Trophoblast cell (in vitro differentiated cells and primary cell): ENCODE measurements around the gene C5AR2.
A peak's percentile ranks its signal among the peaks of the same experiment; 100 is the strongest.

ENCODE experiments used
- DNase-seq, 2 donors: peaks; one replicate each; pipeline ENCODE4 v3.0.0-alpha.2; 2016
- H2AFZ ChIP-seq: 2 replicates; pipeline ENCODE4 v1.6.1; 2013; ENCODE audit warnings: low read length, moderate library complexity, mild to moderate bottlenecking; ENCODE audit not compliant: insufficient read depth, poor library complexity
- H2AK5ac ChIP-seq: 2 replicates; pipeline ENCODE4 v1.6.1; 2013; ENCODE audit warnings: mild to moderate bottlenecking, low read length
- H2BK120ac ChIP-seq: 2 replicates; pipeline ENCODE4 v1.6.1; 2013; ENCODE audit warnings: low read length, mild to moderate bottlenecking, moderate library complexity; ENCODE audit not compliant: insufficient read depth, poor library complexity
- H2BK12ac ChIP-seq: 2 replicates; pipeline ENCODE4 v1.6.1; 2013; ENCODE audit warnings: mild to moderate bottlenecking, low read length, moderate library complexity
- H2BK5ac ChIP-seq: 2 replicates; pipeline ENCODE4 v1.6.1; 2013; ENCODE audit warnings: low read length, low read depth, moderate library complexity, mild to moderate bottlenecking; ENCODE audit not compliant: poor library complexity
- H3K14ac ChIP-seq: 2 replicates; pipeline ENCODE4 v1.6.1; 2013; ENCODE audit warnings: mild to moderate bottlenecking, low read length
- H3K18ac ChIP-seq: 2 replicates; pipeline ENCODE4 v1.6.1; 2013; ENCODE audit warnings: mild to moderate bottlenecking, low read length
- H3K23ac ChIP-seq: 2 replicates; pipeline ENCODE4 v1.6.1; 2013; ENCODE audit warnings: low read length
- H3K27ac ChIP-seq: 2 replicates; pipeline ENCODE4 v1.5.1; 2013; ENCODE audit warnings: low read depth, mild to moderate bottlenecking, inconsistent platforms, low read length, moderate library complexity
- H3K27me3 ChIP-seq: 2 replicates; pipeline ENCODE4 v1.6.1; 2013; ENCODE audit warnings: inconsistent platforms, mild to moderate bottlenecking, low read length, moderate library complexity; ENCODE audit not compliant: insufficient read depth
- H3K36me3 ChIP-seq, 2 experiments: 1 replicate in 1 of 2; 2 replicates in 1 of 2; pipeline ENCODE4 v1.6.1; 2013; ENCODE audit warnings: low read length in 2 of 2, mild to moderate bottlenecking in 2 of 2, moderate library complexity in 1 of 2; ENCODE audit not compliant: insufficient read depth in 2 of 2, control insufficient read depth in 1 of 2
- H3K4ac ChIP-seq: 2 replicates; pipeline ENCODE4 v1.6.1; 2013; ENCODE audit warnings: low read depth, mild to moderate bottlenecking, low read length, moderate library complexity
- H3K4me1 ChIP-seq, 2 experiments: 1 replicate in 1 of 2; 2 replicates in 1 of 2; pipeline ENCODE4 v1.6.1; 2013; ENCODE audit warnings: low read length in 2 of 2, mild to moderate bottlenecking in 2 of 2, moderate library complexity in 1 of 2; ENCODE audit not compliant: insufficient read depth in 2 of 2, control insufficient read depth in 1 of 2
- H3K4me2 ChIP-seq: 2 replicates; pipeline ENCODE4 v1.6.1; 2013; ENCODE audit warnings: inconsistent platforms, mild to moderate bottlenecking, low read length, moderate library complexity
- H3K4me3 ChIP-seq: 2 replicates; pipeline ENCODE4 v1.5.1; 2013; ENCODE audit warnings: mild to moderate bottlenecking, low read depth, low read length, inconsistent platforms
- H3K79me1 ChIP-seq: one replicate; pipeline ENCODE4 v1.6.1; 2013; ENCODE audit warnings: low read length
- H3K79me2 ChIP-seq: 2 replicates; pipeline ENCODE4 v1.6.1; 2013; ENCODE audit warnings: low read length, mild to moderate bottlenecking; ENCODE audit not compliant: control insufficient read depth, insufficient read depth, poor library complexity
- H3K9ac ChIP-seq: 2 replicates; pipeline ENCODE4 v1.6.1; 2013; ENCODE audit warnings: mild to moderate bottlenecking, low read length
- H3K9me3 ChIP-seq: 2 replicates; pipeline ENCODE4 v1.6.1; 2013; ENCODE audit warnings: low read depth, mild to moderate bottlenecking, control low read depth, inconsistent platforms, low read length; ENCODE audit not compliant: insufficient read depth
- H4K12ac ChIP-seq: 2 replicates; pipeline ENCODE4 v1.6.1; 2013; ENCODE audit warnings: low read depth, mild to moderate bottlenecking, low read length, moderate library complexity
- H4K8ac ChIP-seq: 2 replicates; pipeline ENCODE4 v1.6.1; 2013; ENCODE audit warnings: low read depth, mild to moderate bottlenecking, low read length, moderate library complexity
- H4K91ac ChIP-seq: one replicate; pipeline ENCODE4 v1.6.1; 2013; ENCODE audit warnings: low read depth, mild to moderate bottlenecking, low read length, moderate library complexity
- WGBS: extraction: QIAGEN DNeasy Blood & Tissue Kit; methylation state at CpG from one replicate; pipeline ENCODE4 v1.1.7; 2013; ENCODE audit warnings: missing lambda C conversion rate; ENCODE audit not compliant: insufficient read length, insufficient coverage; ENCODE audit errors: extremely low coverage; 5-methylcytosine and 5-hydroxymethylcytosine counted together

Gene C5AR2

DNA sequence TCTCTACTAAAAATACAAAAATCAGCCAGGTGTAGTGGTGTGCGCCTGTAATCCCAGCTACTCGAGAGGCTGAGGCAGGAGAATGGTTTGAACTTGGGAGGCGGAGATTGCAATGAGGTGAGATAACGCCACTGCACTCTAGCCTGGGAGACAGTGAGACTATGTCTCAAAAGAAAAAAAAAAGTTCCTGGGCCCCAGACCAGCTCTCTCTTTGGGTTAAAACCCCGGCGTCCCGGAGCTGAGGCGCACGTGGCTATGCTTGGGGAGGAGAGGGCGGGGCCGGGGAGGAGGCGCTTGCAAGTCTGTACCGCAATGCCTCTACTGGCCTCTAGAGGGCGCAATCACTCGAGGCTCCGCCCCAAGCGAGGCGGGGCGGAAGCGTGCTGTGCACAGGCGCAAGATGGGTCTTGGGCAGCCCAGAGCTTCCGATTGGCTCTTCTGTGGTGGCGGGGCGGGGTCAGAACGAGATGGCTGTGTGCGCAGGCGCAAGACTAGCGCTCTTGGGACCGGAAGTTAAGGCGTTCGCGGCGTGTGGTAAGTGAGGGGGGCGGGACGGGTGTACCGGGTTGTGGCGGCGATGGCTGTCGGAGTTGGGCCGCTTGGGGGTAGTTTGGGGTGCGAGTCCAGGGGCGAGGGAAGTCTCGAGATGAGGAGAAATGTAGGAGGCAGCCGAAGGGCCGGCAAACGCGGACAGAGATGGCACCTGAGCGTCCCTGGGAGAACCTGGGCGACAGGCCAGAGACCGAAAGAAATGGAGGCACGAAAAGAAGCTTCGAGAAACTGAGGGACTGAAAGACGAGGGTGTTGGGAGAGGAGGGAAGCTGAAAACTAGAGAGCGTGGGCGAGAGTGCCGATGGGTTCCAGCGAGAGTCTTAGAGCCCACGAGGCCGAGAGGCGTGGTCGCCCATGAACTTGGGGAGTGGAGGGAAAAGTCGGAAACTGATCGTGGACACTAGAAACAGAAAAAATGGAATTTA, 17.1 kb downstream of the C5AR2 start, which contains the start of gene DHX34:
TSS of gene DHX34 (plus strand) at position 497 of the 977 bp plus-strand sequence. CDS start 3,716 bp downstream, outside the sequence.
- peak within 1 kb of the TSS; percentile 80 for H3K18ac ChIP-seq
- no peak within 1 kb of the TSS for H3K23ac ChIP-seq
- H2AFZ ChIP-seq = peak within 1 kb of the TSS; percentile 84
- peaks cover 6% of the 10 kb centered on the region for H3K79me2 ChIP-seq
- H4K12ac ChIP-seq = peak within 1 kb of the TSS; percentile 57
- no peaks in the 10 kb centered on the region for H3K9me3 ChIP-seq
- peaks cover 2 to 4% of the 10 kb centered on the region in 2 experiments for H3K4me1 ChIP-seq
- peak within 1 kb of the TSS; percentile 39 for H2AK5ac ChIP-seq
- H3K9ac ChIP-seq = peak within 1 kb of the TSS; percentile 90
- H3K27me3 ChIP-seq = no peaks in the 10 kb centered on the region
- DNase-seq = peak; percentile 99 to 100
- no CpG with 5 or more reads among the region's 63 CpGs for WGBS
- H3K4ac ChIP-seq = peak within 1 kb of the TSS; percentile 93
- H4K91ac ChIP-seq = peak within 1 kb of the TSS; percentile 75
- H3K14ac ChIP-seq = peak within 1 kb of the TSS; percentile 80
- no peak within 1 kb of the TSS for H3K27ac ChIP-seq
- H2BK12ac ChIP-seq = no peak within 1 kb of the TSS
- H4K8ac ChIP-seq = peak within 1 kb of the TSS; percentile 93
- peak within 1 kb of the TSS; percentile 92 for H3K4me3 ChIP-seq
- H3K79me1 ChIP-seq = peaks cover 4% of the 10 kb centered on the region
- H3K36me3 ChIP-seq = peaks cover 12 to 20% of the 10 kb centered on the region in 2 experiments
- H2BK5ac ChIP-seq = peak within 1 kb of the TSS; percentile 45
- H2BK120ac ChIP-seq = peak within 1 kb of the TSS; percentile 74
- peak within 1 kb of the TSS; percentile 72 for H3K4me2 ChIP-seq

DNA sequence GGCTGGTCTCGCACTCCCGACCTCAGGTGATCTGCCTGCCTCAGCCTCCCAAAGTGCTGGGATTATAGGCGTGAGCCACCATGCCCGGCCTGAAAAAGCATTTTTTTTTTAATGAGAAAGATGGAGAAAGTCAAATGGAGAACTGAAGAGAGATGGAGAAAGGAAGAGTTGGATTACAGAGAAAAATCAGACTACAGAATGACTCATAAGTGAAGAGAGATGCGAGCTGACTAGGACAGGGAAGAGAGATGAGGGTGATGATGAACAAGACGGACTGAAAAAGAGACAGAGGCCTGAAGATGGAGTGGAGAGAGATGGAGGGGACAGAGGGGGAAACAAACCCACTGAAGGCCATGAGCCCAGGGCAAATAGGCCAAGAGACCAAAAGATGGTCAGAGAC, 18.7 kb downstream of the C5AR2 start:
- H2BK120ac ChIP-seq = no peak overlapping the region
- H4K91ac ChIP-seq = no peak overlapping the region
- no peak overlapping the region for H2AFZ ChIP-seq
- H3K27ac ChIP-seq = no peak overlapping the region
- H3K9me3 ChIP-seq = no peaks in the 10 kb centered on the region
- H2BK12ac ChIP-seq = no peak overlapping the region
- no peak overlapping the region for H4K12ac ChIP-seq
- H4K8ac ChIP-seq = no peak overlapping the region
- no CpG with 5 or more reads among the region's 6 CpGs for WGBS
- H3K18ac ChIP-seq = no peak overlapping the region
- no peak overlapping the region for H2BK5ac ChIP-seq
- peaks cover 4% of the 10 kb centered on the region for H3K79me1 ChIP-seq
- H3K23ac ChIP-seq = no peak overlapping the region
- no peaks in the 10 kb centered on the region for H3K27me3 ChIP-seq
- H3K14ac ChIP-seq = no peak overlapping the region
- peaks cover 6% of the 10 kb centered on the region for H3K79me2 ChIP-seq
- H3K4me2 ChIP-seq = no peak overlapping the region
- no peak overlapping the region for H3K4ac ChIP-seq
- H2AK5ac ChIP-seq = no peak overlapping the region
- H3K9ac ChIP-seq = no peak overlapping the region
- peaks cover 2 to 4% of the 10 kb centered on the region in 2 experiments for H3K4me1 ChIP-seq
- no peak overlapping the region for H3K4me3 ChIP-seq
- DNase-seq = no peak
- H3K36me3 ChIP-seq = peaks cover 21 to 31% of the 10 kb centered on the region in 2 experiments

DNA sequence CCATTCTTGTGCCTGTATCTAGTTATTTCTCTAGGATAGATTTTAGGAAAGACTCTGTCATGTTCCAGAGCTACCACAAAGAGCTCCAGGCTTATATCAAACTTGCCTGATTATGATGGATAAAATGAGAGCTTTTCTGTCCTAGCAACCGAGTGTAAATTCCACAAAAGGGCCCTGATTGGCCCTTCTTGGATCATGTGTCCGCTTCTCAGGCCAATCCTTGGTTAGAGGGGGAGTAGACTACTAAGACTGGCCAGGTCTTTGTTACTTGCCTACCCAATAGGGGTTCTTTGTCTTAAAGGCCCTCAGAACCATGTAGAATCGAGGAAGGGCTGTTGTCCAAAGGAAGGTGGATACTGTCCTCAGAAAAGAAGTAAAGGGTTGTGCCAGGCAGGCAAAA, 19.6 kb downstream of the C5AR2 start:
- peaks cover 23 to 38% of the 10 kb centered on the region in 2 experiments for H3K36me3 ChIP-seq
- H2AK5ac ChIP-seq = no peak overlapping the region
- no peak overlapping the region for H4K91ac ChIP-seq
- peaks cover 4% of the 10 kb centered on the region for H3K79me1 ChIP-seq
- no peak overlapping the region for H2BK12ac ChIP-seq
- no peak overlapping the region for H3K4me3 ChIP-seq
- no peak overlapping the region for H3K27ac ChIP-seq
- no peak overlapping the region for H4K8ac ChIP-seq
- H3K27me3 ChIP-seq = no peaks in the 10 kb centered on the region
- H3K14ac ChIP-seq = no peak overlapping the region
- no CpG with 5 or more reads among the region's 3 CpGs for WGBS
- no peak overlapping the region for H2BK5ac ChIP-seq
- H3K23ac ChIP-seq = no peak overlapping the region
- no peak overlapping the region for H3K18ac ChIP-seq
- H4K12ac ChIP-seq = no peak overlapping the region
- peaks cover 6% of the 10 kb centered on the region for H3K79me2 ChIP-seq
- H3K4ac ChIP-seq = no peak overlapping the region
- DNase-seq = no peak
- H2AFZ ChIP-seq = no peak overlapping the region
- H3K4me1 ChIP-seq = peaks cover 2 to 4% of the 10 kb centered on the region in 2 experiments
- no peak overlapping the region for H2BK120ac ChIP-seq
- H3K4me2 ChIP-seq = no peak overlapping the region
- no peak overlapping the region for H3K9ac ChIP-seq
- no peaks in the 10 kb centered on the region for H3K9me3 ChIP-seq

DNA sequence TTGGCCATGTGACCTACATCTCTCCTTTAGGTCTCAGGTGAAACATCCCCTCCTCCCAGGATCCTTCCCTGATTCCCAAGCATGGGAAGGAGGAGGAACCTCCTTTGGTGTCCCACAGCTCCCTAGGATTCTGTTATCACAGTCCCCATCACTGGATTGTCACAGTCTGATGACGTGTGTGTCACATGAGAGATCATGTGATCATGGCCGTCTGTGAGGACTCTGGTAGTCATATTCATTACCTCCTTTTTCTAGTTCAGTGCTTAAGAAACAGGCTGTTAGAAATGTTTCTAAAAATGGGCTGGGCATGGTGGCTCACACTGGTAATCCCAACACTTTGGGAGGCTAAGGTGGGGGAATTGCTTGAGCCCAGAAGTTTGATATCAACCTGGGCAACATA, 20.1 kb downstream of the C5AR2 start:
- peaks cover 6% of the 10 kb centered on the region for H3K79me2 ChIP-seq
- H3K27ac ChIP-seq = no peak overlapping the region
- no peak overlapping the region for H2AK5ac ChIP-seq
- no peak overlapping the region for H2BK12ac ChIP-seq
- WGBS = no CpG with 5 or more reads among the region's 2 CpGs
- H2AFZ ChIP-seq = no peak overlapping the region
- H2BK120ac ChIP-seq = no peak overlapping the region
- no peak overlapping the region for H3K4me2 ChIP-seq
- H3K23ac ChIP-seq = no peak overlapping the region
- no peak overlapping the region for H4K12ac ChIP-seq
- no peak overlapping the region for H3K9ac ChIP-seq
- H4K91ac ChIP-seq = no peak overlapping the region
- no peaks in the 10 kb centered on the region for H3K27me3 ChIP-seq
- no peaks in the 10 kb centered on the region for H3K9me3 ChIP-seq
- no peak overlapping the region for H3K14ac ChIP-seq
- no peak for DNase-seq
- H3K4me1 ChIP-seq = peaks cover 2 to 4% of the 10 kb centered on the region in 2 experiments
- H3K4me3 ChIP-seq = no peak overlapping the region
- no peak overlapping the region for H4K8ac ChIP-seq
- H3K79me1 ChIP-seq = peaks cover 4% of the 10 kb centered on the region
- H2BK5ac ChIP-seq = no peak overlapping the region
- peaks cover 28 to 42% of the 10 kb centered on the region in 2 experiments for H3K36me3 ChIP-seq
- no peak overlapping the region for H3K4ac ChIP-seq
- H3K18ac ChIP-seq = no peak overlapping the region
